ENCODE measurements around the gene EEF1B2. TPM values are rescaled to one million over a fixed set of nuclear protein-coding genes. Genes with fewer than 3 reads are reported as not detected.
A peak's percentile ranks its signal among the peaks of the same experiment; 100 is the strongest.

Gene EEF1B2
- total and polyA plus RNA-seq, 2 of the 8 experiments (the other 6 are each of a cell fraction or from before 2014, with no cell fraction given): 504 to 679 TPM

GRCh38 chr2:206159346-206160124, at the start of gene EEF1B2, which contains the start of gene NDUFS1 (continued):
- TF ChIP-seq POLR2AphosphoS5 (IDR thresholded peaks at IDR 0.05; ENCODE audit: low read depth, low read length) (peak; percentile 66; the same call in 1 of the 2 replicates), PHF8 (conservative IDR thresholded peaks at IDR 0.05; ENCODE audit: low read depth, low read length) (peak; percentile 71), TCF12 (IDR thresholded peaks at IDR 0.05; ENCODE audit: low read depth, low read length) (no peak), CTBP2 (IDR thresholded peaks at IDR 0.05; ENCODE audit: borderline replicate concordance, insufficient read depth, insufficient read length, low read length) (no peak), CHD2 (IDR thresholded peaks at IDR 0.05; ENCODE audit: low read length) (0 out of 2 replicates have a peak, but pooled peaks have one; percentile 4), CEBPB (IDR thresholded peaks at IDR 0.05; ENCODE audit: low read depth, low read length) (no peak), SP4 (IDR thresholded peaks at IDR 0.05; ENCODE audit: low read length) (peak; percentile 58; the same call in 1 of the 2 replicates), POLR2A (IDR thresholded peaks at IDR 0.05; ENCODE audit: control extremely low read depth in 1 of 2, low read depth in 2 of 2, low read length in 2 of 2) (peak; percentile 66 to 83), GABPA (IDR thresholded peaks at IDR 0.05; ENCODE audit: borderline replicate concordance, insufficient read depth, low read length) (peak; percentile 91), HDAC6 (IDR thresholded peaks at IDR 0.05; ENCODE audit: low read depth, low read length) (no peak), TAF7 (optimal IDR thresholded peaks at IDR 0.05; ENCODE audit: borderline replicate concordance, low read depth, low read length) (peak; percentile 78), TBP (IDR thresholded peaks at IDR 0.05; ENCODE audit: low read depth, low read length) (peak; percentile 89), RFX5 (IDR thresholded peaks at IDR 0.05; ENCODE audit: borderline replicate concordance, low read depth, low read length) (no peak), ASH2L (IDR thresholded peaks at IDR 0.05; ENCODE audit: low read length) (peak; percentile 51), E2F6 (IDR thresholded peaks at IDR 0.05) (peak; percentile 69), CREB1 (IDR thresholded peaks at IDR 0.05) (peak; percentile 87), GTF2F1 (IDR thresholded peaks at IDR 0.05; ENCODE audit: borderline replicate concordance, low read depth, low read length) (peak; percentile 86), RXRA (IDR thresholded peaks at IDR 0.05; ENCODE audit: insufficient read depth, low read depth, low read length) (no peak), MAX (IDR thresholded peaks at IDR 0.05) (peak; percentile 91; the same call in 1 of the 2 replicates), ZNF274 (IDR thresholded peaks at IDR 0.05; ENCODE audit: borderline replicate concordance, extremely low read depth, low read length) (no peak), SRF (IDR thresholded peaks at IDR 0.05; ENCODE audit: low read depth, low read length) (peak; percentile 79), RBBP5 (IDR thresholded peaks at IDR 0.05; ENCODE audit: borderline replicate concordance, low read depth, low read length) (peak; percentile 58; the same call in 1 of the 2 replicates)

Measured in H1 (cell line).